ENCODE results near the gene CERS1.

CERS1 gene

GRCh38 chr19:18895824-18896341, at the start of gene CERS1:
CERS1 (minus strand) TSS chr19:18896158; CDS start chr19:18896072, 86 bp downstream.
- peaks cover 0 to 24% (median 22%) of the 10 kb centered on the region in 5 donors for H3K36me3 ChIP-seq (ENCODE audit: control insufficient read depth in 5 of 5, insufficient read depth in 5 of 5, low read length in 5 of 5)
- peaks cover 9 to 26% (median 20%) of the 10 kb centered on the region in 5 donors for H3K27me3 ChIP-seq (ENCODE audit: control insufficient read depth in 5 of 5, insufficient read depth in 4 of 5, low read length in 5 of 5)
- no peak within 1 kb of the TSS for H3K9ac ChIP-seq (ENCODE audit: low read length in 5 of 5)
- H3K4me3 ChIP-seq (ENCODE audit: low read depth in 1 of 5, low read length in 5 of 5) = peak within 1 kb of the TSS in 4 of 5 donors; percentile 26 to 65 (median 41)
- H3K27ac ChIP-seq (ENCODE audit: low read depth, low read length) = no peak within 1 kb of the TSS
- H3K9me3 ChIP-seq (ENCODE audit: control insufficient read depth in 5 of 5, low read length in 5 of 5) = peaks cover 0 to 2% (median 0%) of the 10 kb centered on the region in 5 donors
- peaks cover 0 to 17% (median 12%) of the 10 kb centered on the region in 5 donors for H3K4me1 ChIP-seq (ENCODE audit: control insufficient read depth in 5 of 5, insufficient read depth in 5 of 5, low read length in 5 of 5)

- H3K4me1 ChIP-seq (ENCODE audit: control insufficient read depth in 5 of 5, insufficient read depth in 5 of 5, low read length in 5 of 5) = peaks cover 0 to 13% (median 8%) of the 10 kb centered on the region in 5 donors
- no peaks in the 10 kb centered on the region for H3K9me3 ChIP-seq (ENCODE audit: control insufficient read depth in 5 of 5, low read length in 5 of 5)
- no peak overlapping the region for H3K27ac ChIP-seq (ENCODE audit: low read depth, low read length)
- peaks cover 0 to 2% (median 0%) of the 10 kb centered on the region in 5 donors for H3K27me3 ChIP-seq (ENCODE audit: control insufficient read depth in 5 of 5, insufficient read depth in 4 of 5, low read length in 5 of 5)
- no peak overlapping the region for H3K4me3 ChIP-seq (ENCODE audit: low read depth in 1 of 5, low read length in 5 of 5)
- H3K9ac ChIP-seq (ENCODE audit: low read length in 5 of 5) = no peak overlapping the region
- no peaks in the 10 kb centered on the region for H3K36me3 ChIP-seq (ENCODE audit: control insufficient read depth in 5 of 5, insufficient read depth in 5 of 5, low read length in 5 of 5)
Observed at GRCh38 chr19:18945297-18945696, 49.3 kb upstream of the CERS1 start.

GRCh38 chr19:18943465-18943864, 47.5 kb upstream of the CERS1 start:
- Histone ChIP-seq H3K4me3 (ENCODE audit: low read depth in 1 of 5, low read length in 5 of 5) (no peak overlapping the region), H3K9me3 (ENCODE audit: control insufficient read depth in 5 of 5, low read length in 5 of 5) (no peaks in the 10 kb centered on the region)

GRCh38 chr19:18942692-18943091, 46.7 kb upstream of the CERS1 start:
- Histone ChIP-seq H3K27ac (ENCODE audit: low read depth, low read length) (no peak overlapping the region), H3K4me1 (ENCODE audit: control insufficient read depth in 5 of 5, insufficient read depth in 5 of 5, low read length in 5 of 5) (peaks cover 0 to 27% (median 19%) of the 10 kb centered on the region in 5 donors), H3K9ac (ENCODE audit: low read length in 5 of 5) (no peak overlapping the region), H3K9me3 (ENCODE audit: control insufficient read depth in 5 of 5, low read length in 5 of 5) (no peaks in the 10 kb centered on the region), H3K27me3 (ENCODE audit: control insufficient read depth in 5 of 5, insufficient read depth in 4 of 5, low read length in 5 of 5) (no peaks in the 10 kb centered on the region), H3K4me3 (ENCODE audit: low read depth in 1 of 5, low read length in 5 of 5) (no peak overlapping the region), H3K36me3 (ENCODE audit: control insufficient read depth in 5 of 5, insufficient read depth in 5 of 5, low read length in 5 of 5) (peaks cover 0 to 8% (median 4%) of the 10 kb centered on the region in 5 donors)

More at GRCh38 chr19:18943465-18943864, 47.5 kb upstream of the CERS1 start:
- H3K36me3 ChIP-seq (ENCODE audit: control insufficient read depth in 5 of 5, insufficient read depth in 5 of 5, low read length in 5 of 5) = peaks cover 0 to 3% (median under 1%) of the 10 kb centered on the region in 5 donors
- H3K27me3 ChIP-seq (ENCODE audit: control insufficient read depth in 5 of 5, insufficient read depth in 4 of 5, low read length in 5 of 5) = no peaks in the 10 kb centered on the region
- H3K4me1 ChIP-seq (ENCODE audit: control insufficient read depth in 5 of 5, insufficient read depth in 5 of 5, low read length in 5 of 5) = peaks cover 0 to 27% (median 19%) of the 10 kb centered on the region in 5 donors
- H3K9ac ChIP-seq (ENCODE audit: low read length in 5 of 5) = no peak overlapping the region
- H3K27ac ChIP-seq (ENCODE audit: low read depth, low read length) = no peak overlapping the region

- Histone ChIP-seq H3K9me3 (ENCODE audit: control insufficient read depth in 5 of 5, low read length in 5 of 5) (no peaks in the 10 kb centered on the region), H3K36me3 (ENCODE audit: control insufficient read depth in 5 of 5, insufficient read depth in 5 of 5, low read length in 5 of 5) (peaks cover 0 to 10% (median 6%) of the 10 kb centered on the region in 5 donors), H3K27ac (ENCODE audit: low read depth, low read length) (no peak overlapping the region), H3K4me1 (ENCODE audit: control insufficient read depth in 5 of 5, insufficient read depth in 5 of 5, low read length in 5 of 5) (peaks cover 0 to 27% (median 19%) of the 10 kb centered on the region in 5 donors), H3K27me3 (ENCODE audit: control insufficient read depth in 5 of 5, insufficient read depth in 4 of 5, low read length in 5 of 5) (no peaks in the 10 kb centered on the region), H3K4me3 (ENCODE audit: low read depth in 1 of 5, low read length in 5 of 5) (peak overlapping the region; percentile 37 to 57 (median 48)), H3K9ac (ENCODE audit: low read length in 5 of 5) (peak overlapping the region in 1 of 5 donors; percentile 11)
Observed at GRCh38 chr19:18941628-18942354, 45.8 kb upstream of the CERS1 start.

- Histone ChIP-seq H3K4me3 (ENCODE audit: low read depth in 1 of 5, low read length in 5 of 5) (peak within 1 kb of the TSS; percentile 68 to 82 (median 73)), H3K9ac (ENCODE audit: low read length in 5 of 5) (peak within 1 kb of the TSS; percentile 72 to 92 (median 79)), H3K4me1 (ENCODE audit: control insufficient read depth in 5 of 5, insufficient read depth in 5 of 5, low read length in 5 of 5) (peaks cover 0 to 27% (median 19%) of the 10 kb centered on the region in 5 donors), H3K27ac (ENCODE audit: low read depth, low read length) (peak within 1 kb of the TSS; percentile 57), H3K9me3 (ENCODE audit: control insufficient read depth in 5 of 5, low read length in 5 of 5) (no peaks in the 10 kb centered on the region), H3K27me3 (ENCODE audit: control insufficient read depth in 5 of 5, insufficient read depth in 4 of 5, low read length in 5 of 5) (no peaks in the 10 kb centered on the region), H3K36me3 (ENCODE audit: control insufficient read depth in 5 of 5, insufficient read depth in 5 of 5, low read length in 5 of 5) (peaks cover 0 to 10% (median 6%) of the 10 kb centered on the region in 5 donors)
Observed at GRCh38 chr19:18940769-18941627, 45.0 kb upstream of the CERS1 start, which contains the start of gene HOMER3. HOMER3 (minus strand) TSS chr19:18941217; CDS start chr19:18938982, 2,235 bp downstream.

GRCh38 chr19:18939922-18940768, 44.2 kb upstream of the CERS1 start:
- Histone ChIP-seq H3K36me3 (ENCODE audit: control insufficient read depth in 5 of 5, insufficient read depth in 5 of 5, low read length in 5 of 5) (peaks cover 0 to 10% (median 6%) of the 10 kb centered on the region in 5 donors), H3K9me3 (ENCODE audit: control insufficient read depth in 5 of 5, low read length in 5 of 5) (no peaks in the 10 kb centered on the region), H3K27ac (ENCODE audit: low read depth, low read length) (peak overlapping the region; percentile 57), H3K27me3 (ENCODE audit: control insufficient read depth in 5 of 5, insufficient read depth in 4 of 5, low read length in 5 of 5) (no peaks in the 10 kb centered on the region), H3K9ac (ENCODE audit: low read length in 5 of 5) (peak overlapping the region; percentile 72 to 92 (median 79)), H3K4me3 (ENCODE audit: low read depth in 1 of 5, low read length in 5 of 5) (peak overlapping the region; percentile 68 to 82 (median 73)), H3K4me1 (ENCODE audit: control insufficient read depth in 5 of 5, insufficient read depth in 5 of 5, low read length in 5 of 5) (peaks cover 0 to 27% (median 19%) of the 10 kb centered on the region in 5 donors)

GRCh38 chr19:18939163-18939562, 43.2 kb upstream of the CERS1 start:
- no peaks in the 10 kb centered on the region for H3K27me3 ChIP-seq (ENCODE audit: control insufficient read depth in 5 of 5, insufficient read depth in 4 of 5, low read length in 5 of 5)
- no peak overlapping the region for H3K4me3 ChIP-seq (ENCODE audit: low read depth in 1 of 5, low read length in 5 of 5)
- no peak overlapping the region for H3K9ac ChIP-seq (ENCODE audit: low read length in 5 of 5)

GRCh38 chr19:18933297-18933696, 37.3 kb upstream of the CERS1 start:
- Histone ChIP-seq H3K36me3 (ENCODE audit: control insufficient read depth in 5 of 5, insufficient read depth in 5 of 5, low read length in 5 of 5) (peaks cover 0 to 51% (median 36%) of the 10 kb centered on the region in 5 donors), H3K4me1 (ENCODE audit: control insufficient read depth in 5 of 5, insufficient read depth in 5 of 5, low read length in 5 of 5) (peaks cover 0 to 4% (median 0%) of the 10 kb centered on the region in 5 donors), H3K9me3 (ENCODE audit: control insufficient read depth in 5 of 5, low read length in 5 of 5) (no peaks in the 10 kb centered on the region), H3K27me3 (ENCODE audit: control insufficient read depth in 5 of 5, insufficient read depth in 4 of 5, low read length in 5 of 5) (no peaks in the 10 kb centered on the region), H3K4me3 (ENCODE audit: low read depth in 1 of 5, low read length in 5 of 5) (no peak overlapping the region), H3K27ac (ENCODE audit: low read depth, low read length) (no peak overlapping the region), H3K9ac (ENCODE audit: low read length in 5 of 5) (no peak overlapping the region)

More at GRCh38 chr19:18939163-18939562, 43.2 kb upstream of the CERS1 start:
- peaks cover 0 to 27% (median 19%) of the 10 kb centered on the region in 5 donors for H3K4me1 ChIP-seq (ENCODE audit: control insufficient read depth in 5 of 5, insufficient read depth in 5 of 5, low read length in 5 of 5)
- H3K36me3 ChIP-seq (ENCODE audit: control insufficient read depth in 5 of 5, insufficient read depth in 5 of 5, low read length in 5 of 5) = peaks cover 0 to 17% (median 10%) of the 10 kb centered on the region in 5 donors
- no peaks in the 10 kb centered on the region for H3K9me3 ChIP-seq (ENCODE audit: control insufficient read depth in 5 of 5, low read length in 5 of 5)
- no peak overlapping the region for H3K27ac ChIP-seq (ENCODE audit: low read depth, low read length)

Data from subcutaneous abdominal adipose tissue (tissue), 5 donors.